ENCODE results near the gene MAPK1IP1L.

GRCh38 chr14:55043528-55043927, 7.9 kb upstream of the MAPK1IP1L start:
- TF ChIP-seq CTCF (IDR thresholded peaks at IDR 0.05; ENCODE audit: low read depth, low read length, poor library complexity, severe bottlenecking) (no peak), EZH2phosphoT487 (IDR thresholded peaks at IDR 0.05; ENCODE audit: borderline replicate concordance, low read length) (no peak)
